ENCODE data around the gene POMGNT1. TPM values are rescaled to one million over a fixed set of nuclear protein-coding genes. Genes with fewer than 3 reads are reported as not detected.

Gene POMGNT1
- total RNA-seq, 1 donor from 2014 or later: 142 TPM

DNA sequence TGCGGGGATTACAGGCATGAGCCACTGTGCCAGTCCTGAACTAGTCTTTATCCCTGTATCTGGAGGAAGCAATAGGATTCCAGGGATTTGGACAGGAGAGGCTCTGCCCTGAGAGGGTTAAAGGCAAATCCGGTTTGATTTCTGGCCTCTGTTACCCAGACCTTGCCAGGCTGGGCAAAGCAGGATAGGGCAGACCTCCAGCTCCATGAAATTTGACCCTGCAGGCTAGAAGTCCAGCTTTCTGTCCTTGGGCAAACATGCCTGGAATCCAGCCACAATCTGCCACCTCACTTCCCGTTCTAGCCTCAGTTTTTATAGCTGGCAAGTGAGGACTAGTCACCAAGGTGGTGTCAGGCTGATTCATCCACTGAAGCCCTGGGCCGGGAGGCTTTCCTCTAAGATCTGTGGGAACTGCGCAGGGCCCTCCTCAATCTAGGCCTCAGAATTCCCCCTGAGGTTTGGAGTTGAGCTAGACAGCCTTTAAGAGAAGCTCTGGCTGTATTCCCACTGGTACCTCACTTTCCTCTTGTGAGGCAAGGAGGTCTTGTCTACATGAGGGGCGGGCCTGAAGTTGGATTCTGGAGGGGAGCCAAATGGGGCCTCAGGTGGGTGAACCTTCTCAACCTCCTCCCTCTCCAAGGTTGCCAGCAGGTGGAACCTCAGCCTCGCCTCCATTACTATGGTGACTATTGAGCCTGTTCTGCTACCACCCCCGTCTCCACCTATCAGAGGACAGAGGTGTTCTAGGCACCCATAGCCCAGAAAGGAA, 15.0 kb downstream of the POMGNT1 start:
- Histone ChIP-seq H3K9me3 (replicated peaks) (no peaks in the 10 kb centered on the region), H3K27ac (replicated peaks) (peak overlapping the region; percentile 87), H3K4me3 (no peak overlapping the region), H3K4me1 (peaks cover 61% of the 10 kb centered on the region), H3K36me3 (no peaks in the 10 kb centered on the region), H3K27me3 (ENCODE audit: low read depth) (no peaks in the 10 kb centered on the region)
- peak; percentile 68 for DNase-seq
- intact Hi-C loops (cut with micrococcal nuclease): no loop called here
- TF ChIP-seq, protein P1, sequence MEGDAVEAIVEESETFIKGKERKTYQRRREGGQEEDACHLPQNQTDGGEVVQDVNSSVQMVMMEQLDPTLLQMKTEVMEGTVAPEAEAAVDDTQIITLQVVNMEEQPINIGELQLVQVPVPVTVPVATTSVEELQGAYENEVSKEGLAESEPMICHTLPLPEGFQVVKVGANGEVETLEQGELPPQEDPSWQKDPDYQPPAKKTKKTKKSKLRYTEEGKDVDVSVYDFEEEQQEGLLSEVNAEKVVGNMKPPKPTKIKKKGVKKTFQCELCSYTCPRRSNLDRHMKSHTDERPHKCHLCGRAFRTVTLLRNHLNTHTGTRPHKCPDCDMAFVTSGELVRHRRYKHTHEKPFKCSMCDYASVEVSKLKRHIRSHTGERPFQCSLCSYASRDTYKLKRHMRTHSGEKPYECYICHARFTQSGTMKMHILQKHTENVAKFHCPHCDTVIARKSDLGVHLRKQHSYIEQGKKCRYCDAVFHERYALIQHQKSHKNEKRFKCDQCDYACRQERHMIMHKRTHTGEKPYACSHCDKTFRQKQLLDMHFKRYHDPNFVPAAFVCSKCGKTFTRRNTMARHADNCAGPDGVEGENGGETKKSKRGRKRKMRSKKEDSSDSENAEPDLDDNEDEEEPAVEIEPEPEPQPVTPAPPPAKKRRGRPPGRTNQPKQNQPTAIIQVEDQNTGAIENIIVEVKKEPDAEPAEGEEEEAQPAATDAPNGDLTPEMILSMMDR (IDR thresholded peaks at IDR 0.05; ENCODE audit: borderline replicate concordance): no peak

DNA sequence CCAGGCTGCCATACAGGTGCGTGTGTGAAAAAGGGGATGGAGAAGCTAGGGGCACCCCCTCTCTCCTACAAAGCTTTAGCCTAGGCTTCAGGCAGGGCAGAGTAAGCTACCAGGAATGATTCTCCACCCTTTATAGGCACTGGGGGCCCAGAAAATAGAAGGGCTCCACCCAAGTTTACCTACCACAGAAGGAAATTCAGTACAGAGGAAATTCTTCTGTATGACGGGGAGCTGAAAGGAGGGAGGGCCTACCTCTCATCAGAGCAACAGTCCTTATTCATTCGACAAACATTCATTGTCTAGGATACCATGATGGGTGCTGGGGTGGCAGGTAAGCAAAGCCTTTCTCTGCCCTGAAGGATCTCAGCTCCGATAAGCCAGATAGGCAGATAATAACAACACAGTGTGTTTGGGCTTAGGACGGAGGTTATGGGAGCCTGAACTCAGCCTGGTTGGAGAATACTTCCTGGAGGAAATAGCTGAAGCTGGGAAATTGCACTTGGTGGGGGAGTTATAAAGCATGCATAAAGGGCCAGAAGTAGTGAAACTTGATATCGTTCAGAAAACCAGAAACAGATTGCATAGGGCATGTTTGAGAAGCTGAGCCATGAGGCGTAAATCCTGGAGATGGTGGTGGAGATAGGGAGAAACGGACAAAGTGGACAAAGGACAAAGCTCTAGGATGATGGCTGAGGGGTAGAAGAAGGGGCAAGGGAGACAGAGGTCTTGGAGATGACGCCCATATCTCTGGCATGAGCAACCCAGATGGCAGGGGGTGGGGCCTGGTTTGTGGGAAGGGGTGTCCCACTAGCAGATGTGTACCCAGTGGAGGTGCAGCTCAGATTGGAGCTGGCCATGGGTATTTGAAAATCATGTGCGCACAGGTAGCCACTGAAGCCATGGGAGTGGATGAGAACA, 16.6 kb downstream of the POMGNT1 start:
- Histone ChIP-seq H3K27me3 (ENCODE audit: low read depth) (no peaks in the 10 kb centered on the region), H3K36me3 (no peaks in the 10 kb centered on the region), H3K27ac (replicated peaks) (peak overlapping the region; percentile 45), H3K9me3 (replicated peaks) (no peaks in the 10 kb centered on the region), H3K4me3 (no peak overlapping the region), H3K4me1 (peaks cover 48% of the 10 kb centered on the region)
- intact Hi-C loops (cut with micrococcal nuclease): no loop called here
- TF ChIP-seq, protein P1 (IDR thresholded peaks at IDR 0.05; ENCODE audit: borderline replicate concordance): no peak
- DNase-seq: no peak

DNA sequence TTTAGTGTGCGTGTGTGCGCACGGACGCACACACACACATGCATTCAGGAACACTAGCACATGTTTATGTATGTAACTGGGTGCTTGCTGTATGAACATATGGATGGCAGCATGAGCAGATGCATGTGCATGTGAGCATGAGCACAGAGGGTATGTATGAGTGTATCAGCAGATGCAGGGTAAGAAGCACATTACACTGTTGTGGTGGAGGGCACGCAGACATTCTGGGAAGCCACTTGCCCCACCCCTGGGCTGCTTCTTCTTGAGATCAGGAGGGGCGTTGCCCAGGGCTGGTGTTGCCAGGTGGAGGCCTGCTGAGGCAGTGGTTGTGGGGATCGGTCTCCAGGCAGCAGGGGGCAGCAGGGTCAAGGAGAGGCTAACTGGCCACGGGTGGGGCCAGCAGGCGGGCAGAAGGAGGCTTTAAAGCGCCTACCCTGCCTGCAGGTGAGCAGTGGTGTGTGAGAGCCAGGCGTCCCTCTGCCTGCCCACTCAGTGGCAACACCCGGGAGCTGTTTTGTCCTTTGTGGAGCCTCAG, 18.1 kb downstream of the POMGNT1 start:
- Histone ChIP-seq H3K4me3 (no peak overlapping the region), H3K4me1 (peaks cover 53% of the 10 kb centered on the region), H3K9me3 (replicated peaks) (no peaks in the 10 kb centered on the region), H3K27me3 (ENCODE audit: low read depth) (no peaks in the 10 kb centered on the region), H3K27ac (replicated peaks) (no peak overlapping the region), H3K36me3 (no peaks in the 10 kb centered on the region)
- intact Hi-C loops (cut with micrococcal nuclease): no loop called here
- TF ChIP-seq, protein P1 (IDR thresholded peaks at IDR 0.05; ENCODE audit: borderline replicate concordance): peak; percentile 14
- no peak for DNase-seq

DNA sequence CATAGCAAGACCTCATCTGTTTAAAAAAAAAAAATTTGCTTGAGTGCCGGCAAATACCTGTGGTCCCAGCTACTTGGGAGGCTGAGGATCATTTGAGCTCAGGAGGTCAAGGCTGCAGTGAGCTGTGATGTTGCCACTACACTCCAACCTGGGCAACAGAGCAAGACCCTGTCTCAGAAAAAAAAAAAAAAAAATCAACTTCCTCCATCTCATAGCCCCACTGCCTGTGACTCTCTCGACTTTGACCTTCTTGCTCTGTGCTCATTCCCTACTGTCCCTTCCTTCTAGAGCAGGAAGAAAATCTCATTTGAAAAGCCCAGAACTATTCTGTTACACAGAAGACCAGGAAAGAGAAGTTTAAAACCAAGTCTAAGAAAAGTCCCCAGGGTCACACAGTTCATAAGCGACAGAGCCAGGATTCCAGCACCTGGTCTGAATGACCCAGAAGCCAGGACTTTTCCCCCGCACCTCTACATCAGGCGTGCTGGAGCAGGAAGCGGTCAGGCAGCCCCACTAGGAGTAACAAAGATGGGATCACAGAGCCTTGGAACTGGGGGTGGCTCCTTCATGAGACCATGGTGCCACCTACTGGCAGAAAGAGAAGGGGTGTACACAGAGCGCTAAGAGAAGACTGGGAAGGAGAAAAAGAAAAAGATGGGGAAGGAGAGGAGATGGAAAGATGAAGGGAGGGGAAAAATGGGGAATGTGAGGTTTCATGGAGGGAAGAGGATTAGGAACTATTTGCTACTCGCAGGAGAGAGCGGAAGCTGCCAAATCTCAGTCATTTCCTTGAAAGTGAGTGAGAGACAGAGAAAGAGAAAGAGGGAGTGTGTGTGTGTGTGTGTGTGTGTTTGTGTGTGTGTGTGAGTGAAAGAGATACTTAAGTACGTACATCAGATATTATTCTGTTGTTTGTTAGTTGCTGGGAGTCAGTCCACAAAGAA, 18.8 kb downstream of the POMGNT1 start:
- peak overlapping the region; percentile 43 for H3K27ac ChIP-seq (replicated peaks)
- H3K9me3 ChIP-seq (replicated peaks): no peaks in the 10 kb centered on the region
- TF ChIP-seq, protein P1 (IDR thresholded peaks at IDR 0.05; ENCODE audit: borderline replicate concordance): peak; percentile 97
- no peaks in the 10 kb centered on the region for H3K27me3 ChIP-seq (ENCODE audit: low read depth)
- DNase-seq: peak; percentile 63
- intact Hi-C loops (cut with micrococcal nuclease): loop anchor here (2.0 kb wide), 1 partner anchor 143 kb away; no protein-coding TSS in a partner anchor
- H3K36me3 ChIP-seq: no peaks in the 10 kb centered on the region
- H3K4me1 ChIP-seq: peaks cover 58% of the 10 kb centered on the region
- no peak overlapping the region for H3K4me3 ChIP-seq

All from left ventricle myocardium inferior (tissue), 1 donor.